NOMO-1 treated with dmso at 0.1 percent for 144 hours (cell line): Measurements from ENCODE around the gene WNT2.
"Not testable (repeated sequence)": the region's sequence is repeated elsewhere in the genome, so short reads cannot be mapped to it uniquely, and the experiment has no call there.

ENCODE experiments used
- DNase-seq: peaks from one replicate; lab custom pipeline; 2025; ENCODE audit not compliant: unreplicated experiment; lab: John Stamatoyannopoulos, UW

Gene WNT2

GRCh38 chr7:117312593-117313580 lies 10.0 kb downstream of the WNT2 start:
- DNase-seq = no peak

- DNase-seq = no peak
Measured at GRCh38 chr7:117308891-117309290, 14.0 kb downstream of the WNT2 start.

GRCh38 chr7:117302396-117302795 lies 20.5 kb downstream of the WNT2 start:
- no peak for DNase-seq

- DNase-seq = not testable (repeated sequence)
Measured at GRCh38 chr7:117300506-117300905, 22.4 kb downstream of the WNT2 start.

- DNase-seq = no peak
Measured at GRCh38 chr7:117297606-117298005, 25.3 kb downstream of the WNT2 start.

GRCh38 chr7:117296066-117296465 lies 26.8 kb downstream of the WNT2 start:
- no peak for DNase-seq

- DNase-seq = no peak
Measured at GRCh38 chr7:117285826-117286225, 37.0 kb downstream of the WNT2 start.

GRCh38 chr7:117284692-117285091 lies 38.2 kb downstream of the WNT2 start:
- no peak for DNase-seq

GRCh38 chr7:117283779-117284178 lies 39.1 kb downstream of the WNT2 start:
- DNase-seq = no peak

- DNase-seq = no peak
Measured at GRCh38 chr7:117283371-117283770, 39.5 kb downstream of the WNT2 start.

- DNase-seq = no peak
Measured at GRCh38 chr7:117282239-117282812, 40.5 kb downstream of the WNT2 start.

- no peak for DNase-seq
Measured at GRCh38 chr7:117281562-117281961, 41.3 kb downstream of the WNT2 start.

GRCh38 chr7:117279931-117280557 lies 42.8 kb downstream of the WNT2 start:
- DNase-seq = no peak

GRCh38 chr7:117279203-117279602 lies 43.7 kb downstream of the WNT2 start:
- no peak for DNase-seq

GRCh38 chr7:117278040-117278439 lies 44.8 kb downstream of the WNT2 start:
- DNase-seq = no peak

GRCh38 chr7:117277576-117277975 lies 45.3 kb downstream of the WNT2 start:
- DNase-seq = no peak

- no peak for DNase-seq
Measured at GRCh38 chr7:117274951-117275350, 47.9 kb downstream of the WNT2 start.

GRCh38 chr7:117273814-117274225 lies 49.0 kb downstream of the WNT2 start:
- no peak for DNase-seq

GRCh38 chr7:117273325-117273724 lies 49.5 kb downstream of the WNT2 start:
- no peak for DNase-seq

GRCh38 chr7:117272017-117272759 lies 50.7 kb downstream of the WNT2 start:
- DNase-seq = no peak

GRCh38 chr7:117271566-117271965 lies 51.3 kb downstream of the WNT2 start:
- DNase-seq = no peak
